ENCODE measurements around the gene ZMAT5.

The ZMAT5 gene

GRCh38 chr22:29701155-29701999 is 65.4 kb downstream of the ZMAT5 start:
- TF ChIP-seq CTCF (IDR thresholded peaks at IDR 0.05; ENCODE audit: low read depth, low read length), result no peak
- H3K4me3 ChIP-seq (ENCODE audit: low read depth, low read length), result no peak overlapping the region

- TF ChIP-seq CTCF (IDR thresholded peaks at IDR 0.05; ENCODE audit: low read depth, low read length), result no peak
- H3K4me3 ChIP-seq (ENCODE audit: low read depth, low read length), result no peak overlapping the region
These were observed 66.0 kb downstream of the ZMAT5 start for GRCh38 chr22:29700900-29701154.

GRCh38 chr22:29700206-29700899 is 66.5 kb downstream of the ZMAT5 start:
- TF ChIP-seq CTCF (IDR thresholded peaks at IDR 0.05; ENCODE audit: low read depth, low read length), result no peak
- H3K4me3 ChIP-seq (ENCODE audit: low read depth, low read length), result no peak overlapping the region

- H3K4me3 ChIP-seq (ENCODE audit: low read depth, low read length), result no peak overlapping the region
- TF ChIP-seq CTCF (IDR thresholded peaks at IDR 0.05; ENCODE audit: low read depth, low read length), result no peak
These were observed 68.8 kb downstream of the ZMAT5 start for GRCh38 chr22:29697853-29698598.

- H3K4me3 ChIP-seq (ENCODE audit: low read depth, low read length), result no peak overlapping the region
- TF ChIP-seq CTCF (IDR thresholded peaks at IDR 0.05; ENCODE audit: low read depth, low read length), result no peak
These were observed 71.5 kb downstream of the ZMAT5 start for GRCh38 chr22:29695129-29695926.

- no peak overlapping the region for H3K4me3 ChIP-seq (ENCODE audit: low read depth, low read length)
- TF ChIP-seq CTCF (IDR thresholded peaks at IDR 0.05; ENCODE audit: low read depth, low read length), result no peak
These were observed 73.1 kb downstream of the ZMAT5 start for GRCh38 chr22:29693671-29694070.

Data from WI38 (cell line).